DMS114 treated with DMSO at 0.1 percent for 48 hours (cell line): ENCODE results near the gene PCGF3.
"Not testable (repeated sequence)": the region's sequence is repeated elsewhere in the genome, so short reads cannot be mapped to it uniquely, and the experiment has no call there.

Experiments used
- DNase-seq: peaks from one replicate; lab custom pipeline; 2025; ENCODE audit not compliant: unreplicated experiment; lab: John Stamatoyannopoulos, UW

The PCGF3 gene

DNA sequence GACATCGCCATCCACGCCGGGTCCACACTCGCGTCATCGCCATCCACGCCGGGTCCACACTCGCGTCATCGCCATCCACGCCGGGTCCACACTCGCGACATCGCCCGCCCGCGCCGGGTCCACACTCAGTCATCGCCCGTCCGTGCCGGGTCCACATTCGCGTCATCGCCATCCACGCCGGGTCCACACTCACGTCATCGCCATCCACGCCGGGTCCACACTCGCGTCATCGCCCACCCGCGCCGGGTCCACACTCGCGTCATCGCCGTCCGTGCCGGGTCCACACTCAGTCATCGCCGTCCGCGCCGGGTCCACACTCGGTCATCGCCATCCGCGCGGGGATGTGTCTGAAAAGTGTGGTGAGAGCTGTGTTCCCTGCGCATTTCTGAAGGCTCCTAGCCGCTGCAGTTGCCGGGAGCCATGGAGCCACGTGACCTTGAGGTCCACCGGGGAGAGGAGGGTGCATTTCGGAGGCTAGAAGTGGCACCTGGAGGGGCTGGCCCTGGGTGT lies 17.3 kb downstream of the PCGF3 start:
- no peak for DNase-seq

DNA sequence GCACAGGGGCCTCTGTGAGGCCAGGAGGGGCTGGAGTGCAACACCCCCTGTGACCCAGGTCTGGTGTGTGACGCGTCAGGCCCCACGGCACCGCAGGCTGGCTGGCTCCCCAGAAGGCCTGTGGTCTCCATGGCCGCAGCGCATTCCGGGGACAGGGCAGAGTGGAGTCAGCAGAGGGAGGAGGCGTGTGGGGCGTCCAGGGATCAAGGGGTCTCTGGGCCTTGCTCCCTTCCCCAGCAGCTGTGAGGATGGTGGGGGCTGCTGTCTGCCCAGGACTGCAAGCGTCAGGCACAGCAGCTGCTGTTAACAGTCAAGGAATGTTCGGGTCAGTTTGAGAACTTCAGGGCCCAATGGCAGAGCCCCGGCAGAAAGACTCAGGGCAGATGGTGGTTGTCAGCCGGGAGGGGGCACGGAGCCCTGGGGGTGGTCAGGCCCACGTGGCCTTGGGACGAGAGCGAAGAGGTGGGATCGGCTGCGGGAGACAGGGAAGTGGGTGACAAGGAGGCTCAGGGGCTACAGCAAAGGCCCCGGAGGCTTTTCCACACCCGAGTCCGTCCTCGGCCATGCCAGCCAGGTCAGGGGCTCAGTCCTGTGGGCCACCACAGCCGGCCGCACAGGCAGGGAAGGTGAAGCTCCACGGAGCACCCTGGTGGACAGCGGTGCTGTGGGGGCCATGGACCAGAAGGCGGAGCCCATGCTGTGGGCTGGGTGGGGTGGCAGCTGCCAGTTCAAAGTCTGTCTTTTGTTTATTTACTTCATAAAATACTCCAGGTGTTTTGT lies 18.3 kb downstream of the PCGF3 start:
- DNase-seq, result no peak

DNA sequence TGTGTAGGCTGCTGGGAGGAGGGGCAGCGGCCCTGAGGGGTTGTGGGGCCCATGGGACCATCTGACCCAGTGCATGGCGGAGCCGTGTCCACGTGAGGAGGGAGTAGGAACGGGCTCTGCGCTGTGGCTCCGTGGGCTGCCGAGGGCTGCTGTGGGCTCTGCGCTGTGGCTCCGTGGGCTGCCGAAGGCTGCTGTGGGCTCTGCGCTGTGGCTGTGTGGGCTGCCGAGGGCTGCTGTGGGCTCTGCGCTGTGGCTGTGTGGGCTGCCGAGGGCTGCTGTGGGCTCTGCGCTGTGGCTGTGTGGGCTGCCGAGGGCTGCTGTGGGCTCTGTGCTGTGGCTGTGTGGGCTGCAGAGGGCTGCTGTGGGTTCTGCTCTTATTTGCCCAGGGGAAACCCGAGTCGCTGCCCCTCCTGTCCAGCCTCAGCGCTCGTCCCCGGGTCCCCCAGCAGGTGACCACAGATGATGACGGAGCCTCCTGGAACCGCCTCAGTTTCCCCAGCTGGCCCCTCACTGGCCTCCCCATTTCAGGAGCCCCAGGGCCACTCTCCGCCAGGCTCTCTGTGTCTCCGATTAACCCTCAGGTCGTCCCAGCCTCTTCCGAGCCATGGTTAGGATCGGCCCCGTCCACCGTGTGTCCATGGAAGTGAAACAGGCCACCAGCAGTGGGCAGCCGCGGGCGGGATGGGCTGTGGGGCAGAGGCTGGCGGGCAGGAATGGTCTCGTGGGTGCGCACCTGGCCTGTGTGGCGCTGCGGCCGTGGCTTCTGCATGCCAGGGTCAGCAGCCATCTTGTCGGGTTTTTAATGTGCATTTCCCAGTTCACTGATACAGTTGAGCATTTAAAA lies 20.0 kb downstream of the PCGF3 start:
- DNase-seq, result no peak

DNA sequence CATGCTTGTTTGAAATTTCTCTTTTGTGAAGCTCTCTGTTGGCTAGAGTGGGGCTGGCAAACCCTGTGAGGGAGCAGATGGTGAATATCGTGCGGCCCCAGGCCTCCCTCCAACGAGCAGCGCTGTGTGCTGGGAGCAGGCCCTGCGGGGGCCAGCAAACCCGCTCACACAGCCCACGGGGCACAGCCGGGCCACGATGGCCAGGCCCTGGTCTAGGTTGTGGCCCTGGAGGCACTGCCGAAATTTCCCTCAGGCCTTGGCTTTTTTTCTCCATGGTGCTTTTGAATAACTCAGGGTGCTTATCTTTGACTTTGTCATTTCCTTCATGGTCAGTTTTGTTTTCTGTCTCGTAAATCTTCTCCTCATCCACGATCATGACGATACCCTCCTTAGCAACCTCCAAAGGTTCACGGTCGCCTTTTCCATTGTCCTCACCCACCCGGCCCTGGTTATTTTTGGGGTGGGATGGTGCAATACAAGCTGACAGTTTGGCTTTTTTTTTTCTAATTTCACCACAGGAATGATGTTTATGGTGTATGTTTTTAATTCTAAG lies 20.7 kb downstream of the PCGF3 start:
- DNase-seq, result no peak

DNA sequence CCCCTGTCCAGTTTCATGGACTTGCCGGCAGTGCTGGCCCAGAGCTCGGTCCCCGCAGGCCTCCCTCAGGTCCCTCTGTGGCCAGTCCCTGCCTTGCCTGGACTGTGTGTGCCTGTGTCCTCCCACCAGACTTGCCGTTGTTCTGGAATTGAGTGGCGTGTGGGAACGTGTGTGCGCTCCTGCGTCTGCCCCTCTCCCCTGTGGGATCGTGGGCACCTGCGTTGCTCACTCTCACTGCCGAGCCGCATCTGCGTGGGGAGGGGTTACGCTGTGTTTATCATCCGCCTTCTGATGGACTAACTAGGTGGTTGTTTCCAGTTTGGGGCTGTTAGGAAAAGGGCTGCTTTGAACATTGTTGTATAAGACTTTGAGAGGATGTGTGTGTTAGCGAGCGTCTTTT lies 21.2 kb downstream of the PCGF3 start:
- DNase-seq, result no peak

DNA sequence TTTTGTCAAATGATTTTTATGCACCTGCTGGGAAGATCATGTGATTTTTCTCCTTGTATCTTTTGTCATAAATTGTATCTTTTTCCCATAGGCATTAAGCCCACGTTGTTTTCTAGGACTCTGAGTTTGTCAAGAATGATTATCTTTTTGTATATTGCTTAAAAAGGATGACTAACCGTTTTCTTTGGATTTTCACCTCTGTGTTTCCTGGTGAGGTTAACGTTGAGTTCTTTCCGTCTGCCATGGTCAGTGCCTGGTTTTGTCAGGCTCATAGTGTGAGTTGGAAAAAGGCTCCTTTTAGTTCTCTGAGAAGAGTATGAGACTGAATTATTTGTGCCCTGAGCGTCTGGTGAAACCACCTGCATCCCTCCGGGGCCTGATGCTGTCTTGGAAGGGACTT lies 21.9 kb downstream of the PCGF3 start:
- no peak for DNase-seq

DNA sequence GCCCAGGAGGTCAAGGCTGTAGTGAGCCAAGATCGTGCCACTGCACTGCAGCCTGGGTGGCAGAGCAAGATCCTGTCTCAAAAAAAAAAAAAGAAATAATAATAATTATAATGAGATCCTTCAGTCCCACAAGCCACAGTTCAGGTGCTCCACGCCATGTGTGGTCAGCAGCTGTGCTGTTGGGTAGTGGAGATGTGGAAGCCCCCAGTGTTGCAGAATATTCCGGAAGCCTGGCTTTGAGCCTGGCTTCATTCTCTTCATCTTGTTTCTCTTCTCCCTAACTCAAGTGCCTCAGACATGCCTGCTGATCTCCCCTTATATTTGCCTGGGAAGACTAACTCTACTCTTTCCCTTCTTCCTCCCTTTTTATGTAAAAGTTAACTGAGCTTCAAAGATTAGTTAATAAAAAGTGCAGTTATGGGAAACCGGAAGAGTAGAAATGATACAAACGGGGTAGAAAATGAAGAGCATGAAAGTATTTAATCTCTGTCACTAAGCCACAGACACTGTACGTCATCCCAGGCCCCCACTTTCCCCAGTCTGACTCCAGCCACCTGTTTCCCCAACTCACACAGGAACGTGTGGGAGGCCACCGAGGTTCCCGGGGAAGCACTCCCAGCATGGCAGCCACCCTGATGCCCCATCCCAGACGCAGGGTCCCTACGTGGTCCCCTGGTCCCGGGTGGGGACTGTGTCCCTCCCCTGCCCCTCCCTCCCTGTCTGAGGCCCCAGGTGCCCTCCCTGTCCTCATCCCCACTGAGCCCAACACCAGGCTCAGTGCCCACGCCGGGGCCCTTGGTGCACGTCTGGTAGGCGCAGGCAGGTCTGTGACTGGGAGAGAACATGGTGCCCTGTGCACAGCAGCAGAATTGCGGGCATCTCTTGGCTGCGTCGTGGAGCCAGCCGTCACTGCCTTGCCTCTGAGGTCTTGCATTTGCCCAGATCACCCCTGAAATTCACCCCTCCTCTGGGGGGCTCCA lies 24.0 kb downstream of the PCGF3 start:
- DNase-seq, result no peak

DNA sequence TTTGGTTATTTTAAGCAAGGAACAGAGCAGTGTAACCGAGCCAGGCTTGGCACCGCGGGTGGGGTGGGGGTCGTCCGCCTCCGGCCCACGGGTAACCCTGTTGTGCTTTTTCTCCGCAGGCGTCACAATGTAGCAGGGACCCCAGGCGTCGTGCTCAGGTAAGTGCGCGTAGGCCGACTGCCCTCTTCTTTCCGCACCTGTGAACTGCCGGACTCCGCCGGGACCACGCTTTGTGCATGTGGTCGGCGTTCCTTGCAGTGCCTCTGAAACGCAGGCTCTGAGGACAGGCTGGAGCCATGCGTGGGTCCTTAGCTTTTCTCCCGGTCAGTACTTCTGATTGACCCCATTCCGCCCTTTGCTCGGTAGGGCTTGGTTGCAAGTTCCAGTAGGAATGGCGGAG lies 24.9 kb downstream of the PCGF3 start:
- DNase-seq, result no peak

DNA sequence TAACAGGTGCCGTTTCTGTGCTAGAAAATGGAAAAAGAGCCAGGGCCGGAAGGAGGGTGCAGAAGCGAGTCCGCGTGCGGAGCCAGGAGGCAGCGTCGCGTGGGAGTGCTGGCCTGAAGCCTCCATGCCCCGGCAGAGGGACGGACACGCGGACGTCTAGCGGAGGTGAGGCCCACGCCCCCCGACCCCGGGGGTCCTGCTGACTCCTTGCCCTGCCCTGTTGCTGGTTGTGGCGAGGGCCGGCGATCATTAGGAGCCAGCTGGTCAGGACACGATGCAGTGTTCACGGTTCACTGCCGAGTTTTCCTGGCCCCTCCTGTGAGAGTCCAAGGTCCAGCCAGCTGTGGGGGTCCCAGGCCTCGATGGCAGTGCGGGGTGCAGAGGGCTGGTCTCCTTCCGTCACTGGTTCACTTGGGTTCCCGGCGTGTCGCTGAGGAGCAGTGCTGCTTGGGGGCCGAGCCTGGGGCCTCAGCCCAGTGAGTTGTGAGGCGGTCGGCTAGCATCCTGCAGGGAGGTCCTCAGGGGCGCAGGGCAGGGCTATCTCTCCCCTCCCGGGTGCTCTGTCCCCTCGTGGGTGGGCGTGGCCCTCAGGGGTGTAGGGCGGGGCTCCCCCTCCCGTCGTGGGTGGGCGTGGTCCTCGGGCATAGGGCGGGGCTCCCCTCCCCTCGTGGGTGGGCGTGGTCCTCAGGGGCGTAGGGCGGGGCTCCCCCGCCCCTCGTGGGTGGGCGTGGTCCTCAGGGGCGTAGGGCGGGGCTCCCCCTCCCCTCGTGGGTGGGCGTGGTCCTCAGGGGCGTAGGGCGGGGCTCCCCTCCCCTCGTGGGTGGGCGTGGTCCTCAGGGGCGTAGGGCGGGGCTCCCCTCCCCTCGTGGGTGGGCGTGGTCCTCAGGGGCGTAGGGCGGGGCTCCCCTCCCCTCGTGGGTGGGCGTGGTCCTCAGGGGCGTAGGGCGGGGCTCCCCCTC lies 25.6 kb downstream of the PCGF3 start:
- DNase-seq, result not testable (repeated sequence)

DNA sequence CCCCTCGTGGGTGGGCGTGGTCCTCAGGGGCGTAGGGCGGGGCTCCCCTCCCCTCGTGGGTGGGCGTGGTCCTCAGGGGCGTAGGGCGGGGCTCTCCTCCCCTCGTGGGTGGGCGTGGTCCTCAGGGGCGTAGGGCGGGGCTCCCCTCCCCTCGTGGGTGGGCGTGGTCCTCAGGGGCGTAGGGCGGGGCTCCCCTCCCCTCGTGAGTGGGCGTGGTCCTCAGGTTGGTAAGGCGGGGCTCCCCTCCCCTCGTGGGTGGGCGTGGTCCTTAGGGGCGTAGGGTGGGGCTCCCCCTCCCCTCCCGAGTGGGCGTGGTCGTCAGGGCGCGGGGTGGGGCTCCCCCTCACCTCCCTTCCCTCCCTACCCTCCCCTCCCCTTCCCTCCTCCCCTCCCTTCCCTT lies 26.3 kb downstream of the PCGF3 start:
- DNase-seq, result not testable (repeated sequence)

DNA sequence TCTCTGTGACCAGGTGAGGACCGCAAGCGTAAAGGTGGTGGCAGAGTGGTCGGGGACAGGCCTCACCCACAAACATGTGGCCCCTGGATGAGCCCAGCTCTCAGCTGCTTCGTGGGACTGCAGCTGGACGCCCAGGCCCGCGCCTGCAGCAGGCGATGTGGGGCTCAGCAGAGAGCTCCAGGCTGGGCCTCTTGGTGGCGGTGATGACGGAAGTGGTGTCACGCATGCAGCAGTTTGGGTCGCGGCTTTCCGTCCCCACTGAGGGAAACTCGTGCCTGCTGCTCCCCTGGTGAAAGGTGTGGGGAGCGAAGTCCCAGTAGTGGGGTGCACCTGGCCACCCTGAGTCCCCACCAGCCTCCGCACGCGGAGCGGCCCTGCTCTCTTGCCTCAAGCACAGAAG lies 26.9 kb downstream of the PCGF3 start:
- DNase-seq, result no peak

DNA sequence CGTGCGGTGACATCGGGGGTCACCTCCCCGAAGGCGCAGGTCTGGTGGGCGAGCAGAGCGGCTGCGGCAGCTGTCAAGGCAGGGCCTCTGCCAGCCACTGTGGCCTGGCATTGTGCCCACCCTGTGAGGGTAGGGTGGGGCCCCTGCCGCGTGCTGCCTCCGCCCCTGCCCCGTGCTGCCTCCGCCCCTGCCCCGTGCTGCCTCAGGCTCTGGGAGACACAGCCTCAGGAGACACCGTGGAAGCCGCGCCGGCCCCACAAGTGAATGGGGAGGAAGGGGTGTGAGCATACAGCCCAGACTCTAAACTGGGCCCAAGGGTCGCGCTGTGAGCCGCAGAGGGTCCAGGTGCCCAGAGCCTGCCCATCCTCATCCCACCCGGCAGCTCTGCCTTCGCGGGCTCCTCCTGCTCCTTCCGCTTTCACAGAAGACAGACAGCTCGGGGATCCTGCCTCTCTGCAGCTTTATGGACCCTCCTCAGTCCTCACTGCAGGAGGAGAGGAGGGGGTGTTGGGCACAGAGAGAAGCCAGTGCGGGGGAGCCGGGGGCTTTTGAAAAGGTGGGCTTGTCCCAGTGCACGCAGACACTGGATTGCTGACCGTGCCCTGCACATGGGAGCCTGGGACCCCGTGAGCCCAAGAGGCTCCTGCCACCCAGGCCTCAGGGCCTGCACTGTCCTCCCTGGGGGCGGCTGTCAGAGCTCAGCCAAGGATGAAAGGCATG lies 27.4 kb downstream of the PCGF3 start:
- no peak for DNase-seq

DNA sequence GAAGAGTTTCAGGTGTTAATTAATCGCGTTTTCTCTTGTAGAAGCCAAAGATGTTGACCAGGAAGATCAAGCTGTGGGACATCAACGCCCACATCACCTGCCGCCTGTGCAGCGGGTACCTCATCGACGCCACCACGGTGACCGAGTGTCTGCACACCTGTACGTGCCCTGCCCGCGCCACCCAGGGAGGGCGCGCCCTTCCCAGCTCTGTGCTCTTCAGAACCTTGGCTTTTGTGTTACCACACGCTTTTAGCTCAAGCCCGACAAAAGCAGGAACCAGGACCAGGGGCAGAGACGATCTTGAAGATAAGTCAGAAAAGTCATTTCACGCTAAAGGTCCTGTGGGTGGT lies 28.0 kb downstream of the PCGF3 start:
- no peak for DNase-seq

DNA sequence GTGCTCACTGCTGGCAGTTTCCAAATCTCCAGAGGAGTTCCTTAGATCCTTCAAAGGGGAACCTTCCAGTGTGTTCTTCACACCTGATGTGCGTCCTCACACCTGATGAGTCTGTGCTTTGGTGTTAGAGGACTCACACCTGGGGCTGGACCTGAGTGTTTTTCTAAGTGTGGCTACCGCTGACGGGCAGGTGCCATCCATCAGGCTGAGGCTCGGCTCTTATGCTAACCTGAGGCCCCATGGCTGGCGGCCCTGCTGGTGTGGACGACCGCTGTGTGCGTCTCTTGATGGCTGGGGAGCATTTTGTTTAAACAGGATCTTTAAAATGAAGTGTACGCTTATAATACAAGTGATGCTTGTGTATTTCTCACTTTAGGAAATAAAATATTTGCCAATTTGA lies 28.4 kb downstream of the PCGF3 start:
- DNase-seq, result no peak

DNA sequence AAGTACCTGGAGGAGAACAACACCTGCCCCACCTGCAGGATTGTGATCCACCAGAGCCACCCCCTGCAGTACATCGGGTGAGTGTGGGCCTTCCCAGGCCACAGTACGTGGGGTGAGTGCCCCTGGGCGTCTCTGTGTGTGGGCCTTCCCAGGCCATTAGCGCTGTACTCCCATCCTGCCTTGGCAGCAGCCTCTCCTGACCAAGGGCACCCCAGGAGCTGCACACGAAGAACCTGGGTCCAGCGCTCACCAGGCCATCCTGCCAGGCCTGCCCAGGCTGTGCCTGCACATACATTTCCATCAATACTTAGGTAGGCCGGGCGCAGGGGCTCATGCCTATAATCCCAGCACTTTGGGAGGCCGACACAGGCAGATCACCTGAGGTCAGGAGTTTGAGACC lies 29.3 kb downstream of the PCGF3 start:
- no peak for DNase-seq

DNA sequence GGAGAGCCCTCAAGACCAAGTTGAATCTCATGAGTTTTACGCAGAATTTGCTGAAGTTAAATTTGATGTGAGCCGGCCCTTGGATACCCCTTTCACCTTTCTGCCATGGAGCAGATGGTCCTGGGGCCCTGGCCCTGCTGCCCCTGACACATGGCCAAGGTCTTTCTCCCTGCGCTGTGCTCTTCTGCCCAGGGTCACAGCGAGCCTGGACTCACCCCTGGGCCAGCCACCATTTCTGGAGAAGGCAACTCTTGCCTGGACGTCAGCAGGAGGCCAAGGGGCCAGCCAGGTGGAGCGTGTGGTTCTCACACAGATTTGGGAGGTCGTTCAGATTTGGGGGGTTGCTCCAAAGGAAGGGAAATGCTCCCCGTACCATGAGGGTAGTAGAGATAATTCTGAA lies 30.0 kb downstream of the PCGF3 start:
- no peak for DNase-seq

DNA sequence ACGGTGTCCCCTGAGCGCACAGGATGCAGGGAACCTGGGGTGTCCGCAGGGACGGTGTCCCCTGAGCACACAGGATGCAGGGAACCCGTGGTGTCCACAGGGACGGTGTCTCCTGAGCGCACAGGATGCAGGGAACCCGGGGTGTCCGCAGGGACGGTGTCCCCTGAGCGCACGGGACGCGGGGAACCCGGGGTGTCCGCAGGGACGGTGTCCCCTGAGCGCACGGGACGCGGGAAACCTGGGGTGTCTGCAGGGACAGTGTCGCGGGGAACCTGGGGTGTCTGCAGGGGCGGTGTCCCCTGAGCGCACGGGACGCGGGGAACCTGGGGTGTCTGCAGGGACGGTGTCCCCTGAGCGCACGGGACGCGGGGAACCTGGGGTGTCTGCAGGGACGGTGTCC lies 30.9 kb downstream of the PCGF3 start:
- not testable (repeated sequence) for DNase-seq

DNA sequence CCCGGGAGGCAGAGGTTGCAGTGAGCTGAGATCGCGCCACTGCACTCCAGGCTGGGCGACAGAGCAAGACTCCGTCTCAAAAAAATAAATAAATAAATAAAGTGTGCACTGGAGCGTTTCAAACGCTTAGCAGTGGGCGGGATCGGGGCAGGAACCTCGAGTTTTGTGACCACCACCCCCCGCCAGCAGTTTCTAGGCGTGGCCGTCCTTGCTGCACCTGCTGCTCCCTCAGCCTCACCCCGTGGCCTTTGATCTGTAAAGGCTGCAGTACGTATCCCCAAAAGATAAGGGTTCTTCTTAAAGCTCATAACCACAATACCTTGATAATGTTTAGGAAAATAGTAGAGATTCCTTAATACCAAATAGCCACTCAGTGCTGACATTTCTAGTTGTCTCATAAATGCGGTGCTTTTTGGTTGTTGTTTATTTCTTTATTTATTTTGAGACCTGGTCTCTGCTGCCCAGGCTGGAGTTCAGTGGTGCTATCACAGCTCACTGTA lies 33.2 kb downstream of the PCGF3 start:
- DNase-seq, result no peak

DNA sequence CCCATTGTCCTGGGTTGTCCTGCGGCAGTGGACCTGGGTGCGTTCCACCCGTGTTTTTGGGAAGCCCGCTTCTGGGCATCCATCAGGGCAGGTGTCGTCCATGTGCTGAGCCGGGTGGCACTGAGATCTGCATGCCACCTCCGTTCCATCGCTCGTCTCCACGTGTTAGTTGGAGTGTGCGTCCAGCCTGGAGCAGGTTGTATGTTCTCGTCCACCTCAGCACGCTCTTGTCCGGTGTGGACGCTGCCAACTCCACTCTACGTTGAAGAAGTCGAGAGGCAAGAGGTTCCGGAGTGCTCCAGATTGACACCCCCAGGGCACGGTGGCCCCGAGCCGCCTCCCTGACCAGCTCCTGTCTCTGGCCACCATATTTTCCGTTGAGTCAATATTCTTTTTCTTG lies 33.9 kb downstream of the PCGF3 start:
- no peak for DNase-seq
